Measurements from ENCODE around the gene CENPM. TPM values are rescaled to one million over a fixed set of nuclear protein-coding genes. Genes with fewer than 3 reads are reported as not detected.
A peak's percentile ranks its signal among the peaks of the same experiment; 100 is the strongest.

CENPM gene
- total RNA-seq, 1 donor from 2014 or later: 13.3 TPM

GRCh38 chr22:41963453-41964111 lies 16.6 kb upstream of the CENPM start:
- no peaks in the 10 kb centered on the region for H3K36me3 Mint-ChIP-seq (ENCODE audit: low read depth)
- H3K4me3 Mint-ChIP-seq: no peak overlapping the region
- POLR2A ChIA-PET: interaction anchor here (1.0 kb wide), 1 partner anchor 116 kb away, joined by 3 read pairs; no protein-coding TSS in a partner anchor
- H3K4me1 Mint-ChIP-seq: peaks cover 9% of the 10 kb centered on the region
- H3K27me3 Mint-ChIP-seq: no peaks in the 10 kb centered on the region
- ATAC-seq (ENCODE audit: low read depth): no peak
- TF ChIP-seq, protein P1, sequence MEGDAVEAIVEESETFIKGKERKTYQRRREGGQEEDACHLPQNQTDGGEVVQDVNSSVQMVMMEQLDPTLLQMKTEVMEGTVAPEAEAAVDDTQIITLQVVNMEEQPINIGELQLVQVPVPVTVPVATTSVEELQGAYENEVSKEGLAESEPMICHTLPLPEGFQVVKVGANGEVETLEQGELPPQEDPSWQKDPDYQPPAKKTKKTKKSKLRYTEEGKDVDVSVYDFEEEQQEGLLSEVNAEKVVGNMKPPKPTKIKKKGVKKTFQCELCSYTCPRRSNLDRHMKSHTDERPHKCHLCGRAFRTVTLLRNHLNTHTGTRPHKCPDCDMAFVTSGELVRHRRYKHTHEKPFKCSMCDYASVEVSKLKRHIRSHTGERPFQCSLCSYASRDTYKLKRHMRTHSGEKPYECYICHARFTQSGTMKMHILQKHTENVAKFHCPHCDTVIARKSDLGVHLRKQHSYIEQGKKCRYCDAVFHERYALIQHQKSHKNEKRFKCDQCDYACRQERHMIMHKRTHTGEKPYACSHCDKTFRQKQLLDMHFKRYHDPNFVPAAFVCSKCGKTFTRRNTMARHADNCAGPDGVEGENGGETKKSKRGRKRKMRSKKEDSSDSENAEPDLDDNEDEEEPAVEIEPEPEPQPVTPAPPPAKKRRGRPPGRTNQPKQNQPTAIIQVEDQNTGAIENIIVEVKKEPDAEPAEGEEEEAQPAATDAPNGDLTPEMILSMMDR (IDR thresholded peaks at IDR 0.05): no peak
- no peaks in the 10 kb centered on the region for H3K9me3 Mint-ChIP-seq
- intact Hi-C loops (cut with micrococcal nuclease): no loop called here
- H3K27ac Mint-ChIP-seq: no peak overlapping the region
- DNase-seq: no peak
- CTCF ChIA-PET: interaction anchor here (0.6 kb wide), 1 partner anchor 8 kb away, joined by 6 read pairs; no protein-coding TSS in a partner anchor

DNA sequence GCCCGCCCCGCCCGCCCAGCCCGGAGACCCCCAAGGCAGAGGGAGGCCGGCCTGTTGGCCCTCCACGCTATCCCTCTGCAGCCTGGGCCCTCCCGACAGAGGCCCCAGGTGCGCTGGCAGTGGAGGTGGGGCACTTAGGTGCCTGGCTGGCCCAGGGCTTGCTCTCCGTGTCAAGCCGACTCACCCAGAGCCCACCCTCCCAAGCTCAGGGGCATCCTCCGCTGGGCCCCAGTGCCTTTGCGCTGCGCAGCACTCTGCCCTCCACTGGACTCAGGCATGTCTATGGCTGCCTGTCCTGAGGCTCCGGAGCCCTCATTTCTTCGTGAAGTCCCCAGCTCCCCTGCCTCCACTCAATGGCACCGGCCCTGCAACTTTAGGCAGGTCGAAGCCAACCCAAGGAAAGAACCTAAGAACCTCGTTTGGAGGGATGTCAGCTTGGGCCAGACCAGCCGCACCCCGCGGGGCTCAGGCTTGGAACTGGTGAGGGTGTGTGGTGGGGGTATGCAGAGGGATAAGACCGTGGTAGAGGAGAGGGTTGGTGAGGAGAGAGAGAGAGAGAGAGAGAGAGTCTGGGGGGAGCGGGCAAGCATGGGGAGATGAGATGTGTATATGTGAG lies 11.1 kb upstream of the CENPM start:
- ATAC-seq (ENCODE audit: low read depth) (no peak), DNase-seq (no peak)
- H3K27ac Mint-ChIP-seq: no peak overlapping the region
- peaks cover 15% of the 10 kb centered on the region for H3K4me1 Mint-ChIP-seq
- H3K27me3 Mint-ChIP-seq: no peaks in the 10 kb centered on the region
- no peaks in the 10 kb centered on the region for H3K9me3 Mint-ChIP-seq
- ChIA-PET CTCF (interaction anchor here (1.1 to 1.6 kb wide), 2 partner anchors 8 to 260 kb away, joined by 3 to 6 read pairs; no protein-coding TSS in a partner anchor), POLR2A (interaction anchor here (0.6 to 0.9 kb wide), 2 partner anchors 48 to 261 kb away, joined by 3 to 5 read pairs; no protein-coding TSS in a partner anchor)
- intact Hi-C loops (cut with micrococcal nuclease): loop anchor here (1.0 to 5.0 kb wide), 5 partner anchors 17 to 484 kb away; partner anchors contain the start of gene WBP2NL
- no peaks in the 10 kb centered on the region for H3K36me3 Mint-ChIP-seq (ENCODE audit: low read depth)
- no peak overlapping the region for H3K4me3 Mint-ChIP-seq
- TF ChIP-seq, protein P1 (IDR thresholded peaks at IDR 0.05): peak; percentile 12

- DNase-seq (no peak), ATAC-seq (ENCODE audit: low read depth) (no peak)
- TF ChIP-seq, protein P1 (IDR thresholded peaks at IDR 0.05): no peak
- Mint-ChIP-seq H3K27me3 (no peaks in the 10 kb centered on the region), H3K36me3 (ENCODE audit: low read depth) (no peaks in the 10 kb centered on the region), H3K4me1 (peaks cover 56% of the 10 kb centered on the region), H3K4me3 (no peak overlapping the region), H3K9me3 (no peaks in the 10 kb centered on the region), H3K27ac (no peak overlapping the region)
- intact Hi-C loops (cut with micrococcal nuclease): no loop called here
- CTCF ChIA-PET: interaction anchor here (0.6 to 1.2 kb wide), 6 partner anchors 12 to 492 kb away, joined by 3 to 8 read pairs (median 3); no protein-coding TSS in a partner anchor
- POLR2A ChIA-PET: interaction anchor here (0.9 to 1.5 kb wide), 8 partner anchors 9 to 255 kb away, joined by 3 to 5 read pairs (median 3); partner anchors contain the start of genes NDUFA6 and WBP2NL
These were observed 5.8 kb upstream of the CENPM start for GRCh38 chr22:41952713-41953112.

- peaks cover 60% of the 10 kb centered on the region for H3K4me1 Mint-ChIP-seq
- TF ChIP-seq, protein P1 (IDR thresholded peaks at IDR 0.05): no peak
- DNase-seq (peak; percentile 57), ATAC-seq (ENCODE audit: low read depth) (peak; percentile 87)
- no peaks in the 10 kb centered on the region for H3K27me3 Mint-ChIP-seq
- H3K9me3 Mint-ChIP-seq: no peaks in the 10 kb centered on the region
- no peaks in the 10 kb centered on the region for H3K36me3 Mint-ChIP-seq (ENCODE audit: low read depth)
- H3K27ac Mint-ChIP-seq: no peak within 1 kb of the TSS
- ChIA-PET CTCF (interaction anchor here (0.6 to 1.2 kb wide), 6 partner anchors 11 to 493 kb away, joined by 3 to 8 read pairs (median 3); no protein-coding TSS in a partner anchor), POLR2A (interaction anchor here (0.6 to 1.5 kb wide), 7 partner anchors 8 to 138 kb away, joined by 3 to 6 read pairs (median 3); partner anchors contain the start of genes NDUFA6 and WBP2NL)
- peak within 1 kb of the TSS; percentile 35 for H3K4me3 Mint-ChIP-seq
- intact Hi-C loops (cut with micrococcal nuclease): no loop called here
These were observed 5.0 kb upstream of the CENPM start, which contains the start of gene SMIM45 for GRCh38 chr22:41951898-41952474. SMIM45 (plus strand) TSS chr22:41952150.

All from activated B cell treated with CpG ODN at 0.5 μM for 24 hours (primary cell).